Fibroblast of gingiva (primary cell): ENCODE results near the gene EXTL2.
"Not testable (repeated sequence)": the region's sequence is repeated elsewhere in the genome, so short reads cannot be mapped to it uniquely, and the experiment has no call there.

Experiments used
- DNase-seq: peaks from one replicate; pipeline ENCODE4 v3.0.0-alpha.2; 2011; ENCODE audit warnings: low read depth

EXTL2 gene

DNA sequence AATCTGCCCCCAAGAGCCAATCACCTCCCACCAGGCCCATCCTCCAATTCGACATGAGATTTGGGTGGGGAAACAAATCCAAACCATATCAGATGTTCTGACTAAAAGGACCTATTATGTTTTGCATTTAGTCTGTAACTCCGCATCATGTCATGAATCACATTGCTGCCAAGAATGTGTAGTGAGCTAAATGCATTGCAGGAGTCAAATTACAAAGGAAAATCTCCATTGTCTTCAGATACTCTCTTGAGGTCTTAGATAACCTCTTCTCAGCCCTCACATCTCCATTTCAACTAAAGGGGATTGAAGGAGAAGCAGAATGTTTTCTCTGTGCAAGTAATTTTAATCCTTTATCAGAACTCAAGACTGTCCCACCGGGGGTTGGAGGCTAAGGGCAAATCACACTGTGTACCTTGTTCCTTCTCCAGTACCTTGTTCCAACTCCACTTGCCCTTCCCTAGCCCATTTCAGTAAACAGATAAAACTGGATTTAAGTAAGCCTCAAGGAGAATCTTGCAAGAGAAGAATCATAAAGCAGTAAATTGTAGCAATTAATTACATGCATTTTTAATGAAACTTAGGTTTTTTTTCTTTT, 34.1 kb downstream of the EXTL2 start:
- peak; percentile 44 for DNase-seq

DNA sequence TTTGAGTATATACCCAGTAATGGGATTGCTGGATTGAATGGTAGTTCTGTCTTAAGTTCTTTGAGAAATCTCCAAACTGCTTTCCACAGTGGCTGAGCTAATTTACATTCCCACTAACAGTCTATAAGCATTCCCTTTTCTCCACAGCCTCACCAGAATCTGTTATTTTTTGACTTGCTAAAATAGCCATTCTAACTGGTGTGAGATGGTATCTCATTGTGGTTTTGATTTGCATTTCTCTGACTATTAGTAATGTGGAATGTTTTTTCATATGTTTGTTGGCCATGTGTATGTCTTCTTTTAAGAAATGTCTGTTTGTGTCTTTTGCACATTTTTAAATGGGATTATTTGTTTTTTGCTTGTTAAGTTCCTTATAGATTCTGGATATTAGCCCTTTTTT, 39.5 kb downstream of the EXTL2 start:
- peak; percentile 46 for DNase-seq

- DNase-seq = no peak
These were observed 41.7 kb downstream of the EXTL2 start for GRCh38 chr1:100852976-100853375.

DNA sequence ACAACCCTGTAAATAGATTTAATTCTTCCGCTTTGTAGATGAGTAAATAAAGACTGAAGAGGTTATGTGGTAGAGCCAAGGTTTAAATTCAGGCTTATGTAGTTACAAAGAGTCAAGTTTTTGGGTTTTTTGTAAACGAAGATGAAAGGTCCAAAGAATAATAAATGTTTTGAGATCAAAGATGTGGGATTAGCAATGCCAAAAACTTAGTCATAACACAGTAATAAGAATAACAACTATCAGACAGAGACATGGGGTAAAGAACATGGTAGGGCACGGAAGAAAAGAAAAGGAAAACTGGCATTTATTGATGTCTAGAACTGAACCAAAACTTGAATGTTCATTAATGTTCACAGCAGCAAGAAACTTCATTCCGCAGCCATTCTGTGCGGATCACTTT, 42.9 kb downstream of the EXTL2 start:
- DNase-seq = no peak

DNA sequence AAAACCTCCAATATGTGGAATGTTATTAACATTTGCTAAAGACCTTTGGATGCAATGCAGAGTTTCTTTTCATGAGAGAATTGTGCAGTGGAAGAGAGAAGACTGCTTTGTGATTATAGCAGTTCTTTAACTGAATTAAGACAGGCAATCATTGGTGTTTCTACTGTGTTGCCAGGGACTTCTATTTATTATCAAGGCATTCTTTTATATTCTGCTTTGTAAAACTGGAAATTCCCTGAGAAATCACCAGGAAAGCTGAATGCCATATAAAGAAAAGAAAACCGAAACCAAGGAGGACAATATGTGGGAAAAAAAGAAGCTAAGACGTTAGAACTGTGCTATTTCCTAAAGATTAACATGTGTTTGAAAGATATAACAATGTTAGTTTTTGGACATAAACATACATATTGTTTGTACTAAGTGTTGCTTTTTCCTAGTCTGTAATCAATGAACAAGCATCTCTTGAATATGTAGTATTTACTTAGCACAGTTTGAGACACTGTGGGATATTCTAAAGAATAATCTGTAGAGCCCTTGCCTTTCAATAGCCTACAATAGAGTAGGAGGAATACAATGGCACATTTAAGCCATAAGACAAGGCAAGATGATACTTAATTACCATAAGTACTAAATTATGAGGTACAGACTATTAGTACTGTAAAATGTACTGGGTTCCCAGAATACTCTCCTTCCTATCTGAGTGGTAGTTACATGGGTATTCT, 47.1 kb downstream of the EXTL2 start:
- DNase-seq = peak; percentile 10

DNA sequence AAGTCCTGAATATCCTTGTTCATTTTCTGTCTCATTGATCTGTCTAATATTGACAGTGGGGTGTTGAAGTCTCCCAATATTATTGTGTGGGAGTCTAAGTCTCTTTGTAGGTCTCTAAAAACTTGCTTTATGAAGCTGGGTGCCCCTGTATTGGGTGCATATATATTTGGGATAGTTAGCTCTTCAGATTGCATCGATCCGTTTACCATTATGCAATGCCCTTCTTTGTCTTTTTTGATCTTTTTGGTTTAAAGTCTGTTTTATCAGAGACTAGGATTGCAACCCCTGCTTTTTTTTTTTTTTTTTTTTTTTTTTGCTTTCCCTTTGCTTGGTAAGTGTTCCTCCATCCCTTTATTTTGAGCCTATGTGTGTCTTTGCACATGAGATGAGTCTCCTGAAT, 51.5 kb downstream of the EXTL2 start:
- not testable (repeated sequence) for DNase-seq

DNA sequence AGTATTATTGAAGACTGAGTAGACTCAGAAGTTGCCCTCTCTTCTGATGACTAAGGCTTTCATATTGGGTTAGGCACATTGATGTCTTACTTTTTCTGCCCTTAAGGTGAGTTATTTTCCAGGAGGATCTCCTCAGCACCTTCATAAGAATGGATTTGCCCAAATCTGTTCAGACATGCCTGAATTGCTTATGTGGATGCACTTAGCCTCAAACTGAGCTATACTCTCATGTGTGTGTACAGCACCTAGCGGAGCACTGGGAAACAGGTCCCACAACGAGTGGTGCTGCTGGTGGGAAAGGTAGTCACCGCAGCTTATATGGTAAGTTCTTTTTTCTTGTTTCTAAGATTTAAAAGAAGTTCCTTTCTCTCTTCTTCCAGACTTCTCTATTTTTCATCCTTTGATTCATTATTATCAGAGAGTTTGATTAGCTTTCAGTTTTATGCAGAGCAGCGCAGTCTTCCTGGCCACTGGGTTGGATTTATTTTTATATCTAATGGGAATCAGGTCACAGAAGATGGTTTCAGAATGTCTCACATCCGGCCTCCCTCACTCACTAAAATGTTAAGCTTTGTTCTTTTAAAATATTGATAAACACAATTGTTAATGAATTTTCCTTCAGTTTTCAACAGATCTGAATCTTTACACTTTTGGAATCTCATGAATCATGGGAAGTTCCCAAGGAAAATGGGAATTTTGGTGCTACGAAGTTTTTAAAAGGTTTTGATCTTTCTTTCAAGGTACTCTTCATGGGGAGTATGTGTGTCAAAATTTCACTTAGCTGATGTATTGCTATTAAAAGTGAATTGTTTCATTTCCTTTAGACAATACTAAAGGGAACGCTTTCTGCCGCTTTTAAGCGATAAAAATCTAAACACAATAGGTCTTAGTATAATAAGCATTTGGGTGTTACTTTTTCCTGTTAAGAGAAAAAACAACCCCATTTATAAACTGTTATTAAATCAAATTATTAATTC, 58.5 kb downstream of the EXTL2 start:
- DNase-seq = no peak

DNA sequence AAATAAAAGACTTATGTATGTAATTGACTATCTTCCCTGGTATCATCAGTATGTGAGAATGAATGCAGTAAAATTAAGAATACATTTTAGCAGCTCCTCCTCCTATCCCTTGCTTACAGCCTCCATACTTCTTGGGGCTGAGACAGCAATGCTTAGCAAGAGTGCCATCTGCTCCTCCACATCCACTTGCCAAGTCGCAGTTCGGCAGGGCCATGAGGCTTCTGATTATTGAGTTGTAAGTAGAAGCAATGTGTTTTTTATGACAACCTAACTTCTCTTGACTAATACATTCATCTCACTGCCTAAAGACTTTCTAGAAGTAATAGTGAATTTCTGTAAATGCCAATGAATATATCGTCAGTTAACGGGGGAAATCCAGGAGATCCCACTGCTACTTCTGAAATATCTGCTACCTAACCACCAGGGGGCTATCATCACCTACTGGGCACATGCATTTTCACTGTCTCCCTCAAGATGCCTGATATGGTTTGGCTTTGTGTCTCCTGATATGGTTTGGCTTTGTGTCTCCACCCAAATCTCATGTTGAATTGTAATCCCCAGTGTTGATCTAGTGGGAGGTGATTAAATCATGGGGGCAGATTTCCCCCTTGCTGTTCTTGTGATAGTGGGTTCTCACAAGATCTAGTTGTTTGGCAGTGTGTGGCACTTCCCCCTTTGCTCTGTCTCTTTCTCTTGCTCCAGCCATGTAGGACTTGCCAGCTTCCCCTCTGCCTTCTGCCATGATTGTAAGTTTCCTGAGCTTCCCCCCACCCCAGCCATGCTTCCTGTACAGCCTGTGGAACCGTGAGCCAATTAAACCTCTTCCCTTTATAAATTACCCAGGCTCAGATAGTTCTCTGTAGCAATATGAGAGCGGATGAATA, 59.6 kb downstream of the EXTL2 start:
- no peak for DNase-seq

GRCh38 chr1:100832694-100833428, 61.8 kb downstream of the EXTL2 start:
- no peak for DNase-seq

GRCh38 chr1:100825666-100826065, 69.0 kb downstream of the EXTL2 start:
- DNase-seq = not testable (repeated sequence)
